Measurements from ENCODE around the gene HAX1.

The HAX1 gene

GRCh38 chr1:154240294-154240833, 32.1 kb upstream of the HAX1 start:
- no peaks in the 10 kb centered on the region for H3K9me3 ChIP-seq (ENCODE audit: control insufficient read depth, low read length)
- no peak for DNase-seq
- H3K4me1 ChIP-seq (ENCODE audit: control insufficient read depth, insufficient read depth, low read length, poor library complexity, severe bottlenecking), result no peaks in the 10 kb centered on the region
- no peaks in the 10 kb centered on the region for H3K27me3 ChIP-seq (replicated peaks; ENCODE audit: control insufficient read depth, insufficient read depth, low read length, poor library complexity, severe bottlenecking)
- peaks cover 77% of the 10 kb centered on the region for H3K36me3 ChIP-seq (ENCODE audit: control insufficient read depth, insufficient read depth, low read length)
- H3K27ac ChIP-seq (ENCODE audit: insufficient read depth, low read length, poor library complexity, severe bottlenecking), result no peak overlapping the region
- no peak overlapping the region for H3K4me3 ChIP-seq (ENCODE audit: insufficient read depth, low read depth, low read length, poor library complexity, severe bottlenecking)

GRCh38 chr1:154241703-154242351, 30.6 kb upstream of the HAX1 start:
- DNase-seq, result no peak

DNA sequence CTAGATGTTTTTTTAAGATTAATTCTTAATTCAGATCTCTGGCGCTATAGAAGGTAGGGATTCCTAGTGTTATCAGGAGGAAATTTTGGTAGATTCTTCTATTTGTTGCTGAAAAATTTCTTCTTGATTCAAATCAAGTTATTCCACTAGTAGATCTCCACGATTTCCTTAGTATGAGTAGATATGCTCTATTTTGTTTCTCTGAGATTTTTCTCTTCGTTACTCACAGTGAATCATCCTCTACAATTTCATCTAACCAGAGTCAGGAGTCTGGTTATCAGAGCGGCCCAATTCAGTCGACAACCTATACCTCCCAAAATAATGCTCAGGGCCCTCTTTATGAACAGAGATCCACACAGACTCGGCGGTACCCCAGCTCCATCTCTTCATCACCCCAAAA, 18.8 kb upstream of the HAX1 start:
- no peak for DNase-seq
- Histone ChIP-seq H3K9me3 (ENCODE audit: control insufficient read depth, low read length) (no peaks in the 10 kb centered on the region), H3K36me3 (ENCODE audit: control insufficient read depth, insufficient read depth, low read length) (peaks cover 98% of the 10 kb centered on the region), H3K4me3 (ENCODE audit: insufficient read depth, low read depth, low read length, poor library complexity, severe bottlenecking) (no peak overlapping the region), H3K4me1 (ENCODE audit: control insufficient read depth, insufficient read depth, low read length, poor library complexity, severe bottlenecking) (no peaks in the 10 kb centered on the region), H3K27me3 (replicated peaks; ENCODE audit: control insufficient read depth, insufficient read depth, low read length, poor library complexity, severe bottlenecking) (no peaks in the 10 kb centered on the region), H3K27ac (ENCODE audit: insufficient read depth, low read length, poor library complexity, severe bottlenecking) (no peak overlapping the region)

More at GRCh38 chr1:154241703-154242351, 30.6 kb upstream of the HAX1 start:
- Histone ChIP-seq H3K4me1 (ENCODE audit: control insufficient read depth, insufficient read depth, low read length, poor library complexity, severe bottlenecking) (no peaks in the 10 kb centered on the region), H3K4me3 (ENCODE audit: insufficient read depth, low read depth, low read length, poor library complexity, severe bottlenecking) (no peak overlapping the region), H3K36me3 (ENCODE audit: control insufficient read depth, insufficient read depth, low read length) (peaks cover 75% of the 10 kb centered on the region), H3K9me3 (ENCODE audit: control insufficient read depth, low read length) (no peaks in the 10 kb centered on the region), H3K27ac (ENCODE audit: insufficient read depth, low read length, poor library complexity, severe bottlenecking) (no peak overlapping the region), H3K27me3 (replicated peaks; ENCODE audit: control insufficient read depth, insufficient read depth, low read length, poor library complexity, severe bottlenecking) (no peaks in the 10 kb centered on the region)

DNA sequence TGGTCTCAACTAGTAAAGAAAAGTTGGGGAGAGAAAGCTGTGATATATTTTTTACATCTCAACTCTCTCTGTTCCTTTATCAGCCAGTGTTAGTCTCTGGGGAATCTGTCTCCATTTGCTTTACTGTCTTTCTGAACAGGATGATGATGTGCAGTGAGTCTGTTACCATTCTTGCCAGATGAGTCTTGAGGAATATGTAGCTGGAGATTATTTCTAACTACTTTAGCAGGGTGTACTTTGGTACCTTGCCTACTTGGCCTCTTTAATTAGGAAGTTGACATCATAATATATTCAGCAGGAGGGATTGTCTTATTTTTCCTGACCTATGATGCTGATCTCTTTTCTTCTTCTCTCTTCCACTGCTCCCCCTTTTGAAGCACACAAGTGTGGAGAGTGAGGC, 15.7 kb upstream of the HAX1 start:
- no peaks in the 10 kb centered on the region for H3K9me3 ChIP-seq (ENCODE audit: control insufficient read depth, low read length)
- H3K27me3 ChIP-seq (replicated peaks; ENCODE audit: control insufficient read depth, insufficient read depth, low read length, poor library complexity, severe bottlenecking), result no peaks in the 10 kb centered on the region
- H3K36me3 ChIP-seq (ENCODE audit: control insufficient read depth, insufficient read depth, low read length), result peaks cover 97% of the 10 kb centered on the region
- H3K4me3 ChIP-seq (ENCODE audit: insufficient read depth, low read depth, low read length, poor library complexity, severe bottlenecking), result no peak overlapping the region
- H3K27ac ChIP-seq (ENCODE audit: insufficient read depth, low read length, poor library complexity, severe bottlenecking), result no peak overlapping the region
- no peaks in the 10 kb centered on the region for H3K4me1 ChIP-seq (ENCODE audit: control insufficient read depth, insufficient read depth, low read length, poor library complexity, severe bottlenecking)
- DNase-seq, result no peak

DNA sequence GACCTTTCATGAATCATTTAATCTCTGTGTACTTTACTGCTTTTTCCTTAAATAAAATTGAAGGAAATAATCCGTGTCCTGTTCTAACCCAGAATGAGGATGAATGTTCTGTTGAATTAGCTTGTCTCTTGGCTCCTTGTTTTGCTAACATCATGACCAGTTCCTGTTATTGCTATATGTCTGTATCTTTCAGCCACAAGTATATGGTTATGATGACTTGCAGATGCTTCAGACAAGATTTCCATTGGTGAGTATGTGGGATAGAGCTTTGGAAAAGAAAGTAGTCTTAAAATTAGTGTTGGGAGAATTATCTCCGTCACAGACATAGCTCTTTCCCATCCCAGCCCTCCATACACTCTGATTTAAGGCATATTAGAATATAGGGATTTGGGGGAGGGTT, 13.6 kb upstream of the HAX1 start:
- no peaks in the 10 kb centered on the region for H3K9me3 ChIP-seq (ENCODE audit: control insufficient read depth, low read length)
- peaks cover 84% of the 10 kb centered on the region for H3K36me3 ChIP-seq (ENCODE audit: control insufficient read depth, insufficient read depth, low read length)
- H3K27me3 ChIP-seq (replicated peaks; ENCODE audit: control insufficient read depth, insufficient read depth, low read length, poor library complexity, severe bottlenecking), result no peaks in the 10 kb centered on the region
- H3K27ac ChIP-seq (ENCODE audit: insufficient read depth, low read length, poor library complexity, severe bottlenecking), result no peak overlapping the region
- H3K4me1 ChIP-seq (ENCODE audit: control insufficient read depth, insufficient read depth, low read length, poor library complexity, severe bottlenecking), result no peaks in the 10 kb centered on the region
- no peak overlapping the region for H3K4me3 ChIP-seq (ENCODE audit: insufficient read depth, low read depth, low read length, poor library complexity, severe bottlenecking)
- DNase-seq, result no peak

DNA sequence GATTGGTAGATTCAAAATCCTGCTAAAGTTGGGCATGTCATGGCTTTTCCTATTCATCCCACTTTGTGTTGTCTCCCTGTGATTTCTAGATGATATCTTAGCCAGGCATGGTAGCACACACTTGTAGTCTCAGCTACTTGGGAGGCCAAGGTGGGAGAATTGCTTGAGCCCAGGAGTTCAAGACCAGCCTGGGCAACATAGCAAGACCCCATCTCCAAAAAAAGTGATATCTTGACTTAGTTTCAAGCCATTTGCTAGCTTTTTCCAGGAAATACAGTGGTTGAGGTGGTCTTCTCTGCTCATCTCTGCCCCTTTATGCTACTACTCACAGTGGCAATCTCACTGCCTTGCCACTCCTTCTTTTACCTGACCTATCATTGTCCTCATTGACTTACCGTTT, 12.3 kb upstream of the HAX1 start:
- Histone ChIP-seq H3K4me1 (ENCODE audit: control insufficient read depth, insufficient read depth, low read length, poor library complexity, severe bottlenecking) (peaks cover 6% of the 10 kb centered on the region), H3K9me3 (ENCODE audit: control insufficient read depth, low read length) (no peaks in the 10 kb centered on the region), H3K36me3 (ENCODE audit: control insufficient read depth, insufficient read depth, low read length) (peaks cover 71% of the 10 kb centered on the region), H3K27ac (ENCODE audit: insufficient read depth, low read length, poor library complexity, severe bottlenecking) (no peak overlapping the region), H3K4me3 (ENCODE audit: insufficient read depth, low read depth, low read length, poor library complexity, severe bottlenecking) (no peak overlapping the region), H3K27me3 (replicated peaks; ENCODE audit: control insufficient read depth, insufficient read depth, low read length, poor library complexity, severe bottlenecking) (no peaks in the 10 kb centered on the region)
- DNase-seq, result no peak

GRCh38 chr1:154263465-154264332, 8.7 kb upstream of the HAX1 start:
- Histone ChIP-seq H3K27ac (ENCODE audit: insufficient read depth, low read length, poor library complexity, severe bottlenecking) (peak overlapping the region; percentile 33), H3K36me3 (ENCODE audit: control insufficient read depth, insufficient read depth, low read length) (peaks cover 38% of the 10 kb centered on the region)
- no peak for DNase-seq

DNA sequence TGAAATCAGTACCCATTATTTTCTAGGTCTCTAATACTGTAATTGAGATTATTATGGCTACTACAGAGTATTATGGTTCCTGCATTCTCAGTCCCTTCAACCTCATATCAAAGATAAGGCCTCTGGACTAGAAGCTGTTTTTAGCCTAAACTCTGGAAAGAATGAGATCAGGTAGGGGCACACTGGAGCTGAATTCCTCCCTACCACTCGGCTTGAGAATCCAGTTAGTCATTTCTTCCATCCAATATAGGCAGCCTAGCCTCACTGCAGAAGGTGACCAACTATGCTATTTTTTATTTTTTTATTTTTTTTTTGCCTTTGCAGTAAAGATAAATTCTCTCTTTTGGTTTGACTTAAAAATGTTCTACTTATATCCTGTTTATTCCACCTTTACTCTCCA, 8.0 kb upstream of the HAX1 start:
- DNase-seq, result no peak
- H3K27me3 ChIP-seq (replicated peaks; ENCODE audit: control insufficient read depth, insufficient read depth, low read length, poor library complexity, severe bottlenecking), result no peaks in the 10 kb centered on the region
- no peaks in the 10 kb centered on the region for H3K9me3 ChIP-seq (ENCODE audit: control insufficient read depth, low read length)
- H3K36me3 ChIP-seq (ENCODE audit: control insufficient read depth, insufficient read depth, low read length), result peaks cover 39% of the 10 kb centered on the region
- peak overlapping the region; percentile 67 for H3K27ac ChIP-seq (ENCODE audit: insufficient read depth, low read length, poor library complexity, severe bottlenecking)
- peaks cover 17% of the 10 kb centered on the region for H3K4me1 ChIP-seq (ENCODE audit: control insufficient read depth, insufficient read depth, low read length, poor library complexity, severe bottlenecking)
- H3K4me3 ChIP-seq (ENCODE audit: insufficient read depth, low read depth, low read length, poor library complexity, severe bottlenecking), result no peak overlapping the region

More at GRCh38 chr1:154263465-154264332, 8.7 kb upstream of the HAX1 start:
- peaks cover 17% of the 10 kb centered on the region for H3K4me1 ChIP-seq (ENCODE audit: control insufficient read depth, insufficient read depth, low read length, poor library complexity, severe bottlenecking)
- no peaks in the 10 kb centered on the region for H3K9me3 ChIP-seq (ENCODE audit: control insufficient read depth, low read length)
- no peaks in the 10 kb centered on the region for H3K27me3 ChIP-seq (replicated peaks; ENCODE audit: control insufficient read depth, insufficient read depth, low read length, poor library complexity, severe bottlenecking)
- no peak overlapping the region for H3K4me3 ChIP-seq (ENCODE audit: insufficient read depth, low read depth, low read length, poor library complexity, severe bottlenecking)

GRCh38 chr1:154265586-154265985, 6.8 kb upstream of the HAX1 start:
- Histone ChIP-seq H3K27me3 (replicated peaks; ENCODE audit: control insufficient read depth, insufficient read depth, low read length, poor library complexity, severe bottlenecking) (no peaks in the 10 kb centered on the region), H3K4me3 (ENCODE audit: insufficient read depth, low read depth, low read length, poor library complexity, severe bottlenecking) (no peak overlapping the region), H3K36me3 (ENCODE audit: control insufficient read depth, insufficient read depth, low read length) (peaks cover 34% of the 10 kb centered on the region), H3K9me3 (ENCODE audit: control insufficient read depth, low read length) (no peaks in the 10 kb centered on the region), H3K27ac (ENCODE audit: insufficient read depth, low read length, poor library complexity, severe bottlenecking) (peak overlapping the region; percentile 67), H3K4me1 (ENCODE audit: control insufficient read depth, insufficient read depth, low read length, poor library complexity, severe bottlenecking) (peaks cover 17% of the 10 kb centered on the region)
- DNase-seq, result no peak

DNA sequence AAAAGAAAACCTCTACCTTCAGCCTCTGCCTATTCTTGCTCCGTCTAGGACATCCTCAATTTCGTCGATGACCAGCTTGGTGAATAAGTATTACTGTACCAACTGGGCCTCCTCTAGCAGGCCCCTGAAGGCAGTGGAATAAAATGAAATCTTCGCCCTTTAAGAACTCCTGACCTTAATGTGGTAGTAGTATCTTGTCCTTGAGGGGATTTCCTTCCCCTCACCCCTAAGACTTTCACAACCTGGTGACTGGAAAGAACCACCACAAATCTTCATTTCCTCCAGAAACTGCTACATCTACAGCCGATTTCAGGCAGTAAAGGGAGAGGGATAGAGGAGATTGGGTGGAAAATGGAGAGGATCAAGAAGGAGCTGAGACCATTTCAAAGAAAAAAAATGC, 1.6 kb upstream of the HAX1 start:
- Histone ChIP-seq H3K36me3 (ENCODE audit: control insufficient read depth, insufficient read depth, low read length) (peaks cover 33% of the 10 kb centered on the region), H3K4me3 (ENCODE audit: insufficient read depth, low read depth, low read length, poor library complexity, severe bottlenecking) (no peak overlapping the region), H3K27me3 (replicated peaks; ENCODE audit: control insufficient read depth, insufficient read depth, low read length, poor library complexity, severe bottlenecking) (no peaks in the 10 kb centered on the region), H3K9me3 (ENCODE audit: control insufficient read depth, low read length) (no peaks in the 10 kb centered on the region), H3K4me1 (ENCODE audit: control insufficient read depth, insufficient read depth, low read length, poor library complexity, severe bottlenecking) (peaks cover 19% of the 10 kb centered on the region), H3K27ac (ENCODE audit: insufficient read depth, low read length, poor library complexity, severe bottlenecking) (peak overlapping the region; percentile 52)
- no peak for DNase-seq

Measured in effector memory CD4-positive, alpha-beta T cell (primary cell).